Measurements from ENCODE around the gene SHOC2.

DNA sequence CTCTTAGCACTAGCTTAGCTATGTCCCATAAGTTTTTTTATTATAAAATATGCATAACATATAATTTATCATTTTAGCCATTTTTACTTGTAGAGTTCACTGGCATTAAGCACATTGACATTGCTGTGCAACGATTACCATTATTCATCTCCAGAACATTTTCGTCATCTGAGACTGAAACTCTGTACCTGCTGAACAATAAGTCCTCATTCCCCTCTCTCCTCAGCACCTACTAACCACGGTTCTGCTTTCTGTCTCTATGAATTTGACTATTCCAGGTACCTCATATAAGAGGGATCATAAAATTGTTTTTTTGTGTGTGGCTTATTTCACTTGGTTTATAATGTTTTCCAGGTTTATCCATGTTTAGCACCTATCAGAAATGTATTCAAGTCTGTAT lies 64.1 kb downstream of the SHOC2 start:
- TF ChIP-seq, protein P1, sequence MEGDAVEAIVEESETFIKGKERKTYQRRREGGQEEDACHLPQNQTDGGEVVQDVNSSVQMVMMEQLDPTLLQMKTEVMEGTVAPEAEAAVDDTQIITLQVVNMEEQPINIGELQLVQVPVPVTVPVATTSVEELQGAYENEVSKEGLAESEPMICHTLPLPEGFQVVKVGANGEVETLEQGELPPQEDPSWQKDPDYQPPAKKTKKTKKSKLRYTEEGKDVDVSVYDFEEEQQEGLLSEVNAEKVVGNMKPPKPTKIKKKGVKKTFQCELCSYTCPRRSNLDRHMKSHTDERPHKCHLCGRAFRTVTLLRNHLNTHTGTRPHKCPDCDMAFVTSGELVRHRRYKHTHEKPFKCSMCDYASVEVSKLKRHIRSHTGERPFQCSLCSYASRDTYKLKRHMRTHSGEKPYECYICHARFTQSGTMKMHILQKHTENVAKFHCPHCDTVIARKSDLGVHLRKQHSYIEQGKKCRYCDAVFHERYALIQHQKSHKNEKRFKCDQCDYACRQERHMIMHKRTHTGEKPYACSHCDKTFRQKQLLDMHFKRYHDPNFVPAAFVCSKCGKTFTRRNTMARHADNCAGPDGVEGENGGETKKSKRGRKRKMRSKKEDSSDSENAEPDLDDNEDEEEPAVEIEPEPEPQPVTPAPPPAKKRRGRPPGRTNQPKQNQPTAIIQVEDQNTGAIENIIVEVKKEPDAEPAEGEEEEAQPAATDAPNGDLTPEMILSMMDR (IDR thresholded peaks at IDR 0.05): no peak
- TF ChIP-seq POLR2A (IDR thresholded peaks at IDR 0.05): no peak

All from Peyer's patch (tissue), 4 donors.